GM19023 (cell line): ENCODE data around the gene XRN1.
"Not testable (repeated sequence)": the region's sequence is repeated elsewhere in the genome, so short reads cannot be mapped to it uniquely, and the experiment has no call there.

Source experiments
- ATAC-seq: cut with Tn5 transposase; IDR thresholded peaks from one replicate; pipeline ENCODE4 v1.9.1; 2021; ENCODE audit warnings: mild to moderate bottlenecking, moderate library complexity; ENCODE audit not compliant: unreplicated experiment

Gene XRN1

GRCh38 chr3:142337994-142338393 lies 109.8 kb downstream of the XRN1 start:
- ATAC-seq: no peak

- no peak for ATAC-seq
Observed at GRCh38 chr3:142332390-142332789, 115.4 kb downstream of the XRN1 start.

GRCh38 chr3:142324275-142324953 lies 123.4 kb downstream of the XRN1 start:
- ATAC-seq: not testable (repeated sequence)

GRCh38 chr3:142319912-142320311 lies 127.9 kb downstream of the XRN1 start:
- ATAC-seq: no peak

- no peak for ATAC-seq
Observed at GRCh38 chr3:142319094-142319493, 128.7 kb downstream of the XRN1 start.

GRCh38 chr3:142318331-142318730 lies 129.5 kb downstream of the XRN1 start:
- no peak for ATAC-seq

- not testable (repeated sequence) for ATAC-seq
Observed at GRCh38 chr3:142315978-142316388, 131.9 kb downstream of the XRN1 start.

- no peak for ATAC-seq
Observed at GRCh38 chr3:142315083-142315482, 132.8 kb downstream of the XRN1 start.

GRCh38 chr3:142310439-142310838 lies 137.4 kb downstream of the XRN1 start:
- ATAC-seq: no peak

GRCh38 chr3:142302847-142303246 lies 145.0 kb downstream of the XRN1 start:
- ATAC-seq: not testable (repeated sequence)

- no peak for ATAC-seq
Observed at GRCh38 chr3:142298626-142299025, 149.2 kb downstream of the XRN1 start.

- no peak for ATAC-seq
Observed at GRCh38 chr3:142296507-142296906, 151.3 kb downstream of the XRN1 start.

- no peak for ATAC-seq
Observed at GRCh38 chr3:142287866-142288638, 159.8 kb downstream of the XRN1 start.

- ATAC-seq: no peak
Observed at GRCh38 chr3:142285083-142285517, 162.7 kb downstream of the XRN1 start.

GRCh38 chr3:142282503-142282902 lies 165.3 kb downstream of the XRN1 start:
- no peak for ATAC-seq

GRCh38 chr3:142281474-142281873 lies 166.4 kb downstream of the XRN1 start:
- no peak for ATAC-seq

- peak; percentile 91 for ATAC-seq
Observed at GRCh38 chr3:142279965-142280590, 167.8 kb downstream of the XRN1 start.

- ATAC-seq: no peak
Observed at GRCh38 chr3:142278451-142278850, 169.4 kb downstream of the XRN1 start.

- no peak for ATAC-seq
Observed at GRCh38 chr3:142276781-142277180, 171.1 kb downstream of the XRN1 start.

- no peak for ATAC-seq
Observed at GRCh38 chr3:142275856-142276255, 172.0 kb downstream of the XRN1 start.

GRCh38 chr3:142274908-142275307 lies 172.9 kb downstream of the XRN1 start:
- no peak for ATAC-seq

GRCh38 chr3:142273501-142273900 lies 174.3 kb downstream of the XRN1 start:
- no peak for ATAC-seq
